CD4-positive, CD25-positive, alpha-beta regulatory T cell (primary cell): ENCODE data around the gene RAP1B. TPM values are rescaled to one million over a fixed set of nuclear protein-coding genes. Genes with fewer than 3 reads are reported as not detected.
"Not testable (repeated sequence)": the region's sequence is repeated elsewhere in the genome, so short reads cannot be mapped to it uniquely, and the experiment has no call there.

Experiments used
- ATAC-seq, 2 donors: fragments of 150-1000 bp; cut with Tn5 transposase; one replicate each; pipeline ENCODE4 v1.10.0; 2021; ENCODE audit warnings: low read depth in 2 of 2, moderate number of reproducible peaks in 2 of 2, moderate library complexity in 1 of 2
- DNase-seq, 3 donors: peaks; one replicate each; pipeline versions ENCODE4 v3.0.0 to v3.0.0-alpha.2; 2012 to 2022; ENCODE audit warnings: mixed read lengths in 1 of 3
- H3K27ac ChIP-seq: one replicate; pipeline ENCODE4 v1.7.0; 2013; ENCODE audit warnings: mild to moderate bottlenecking, low read length; ENCODE audit not compliant: insufficient read depth, poor library complexity, severe bottlenecking
- H3K27me3 ChIP-seq: one replicate; pipeline ENCODE4 v1.7.0; 2013; ENCODE audit warnings: low read length; ENCODE audit not compliant: control insufficient read depth, insufficient read depth
- H3K36me3 ChIP-seq: one replicate; pipeline ENCODE4 v1.7.0; 2013; ENCODE audit warnings: mild to moderate bottlenecking, low read length, moderate library complexity; ENCODE audit not compliant: control insufficient read depth, insufficient read depth
- H3K4me1 ChIP-seq: 2 replicates; pipeline ENCODE4 v1.7.0; 2013; ENCODE audit warnings: mild to moderate bottlenecking, low read length; ENCODE audit not compliant: insufficient read depth, control insufficient read depth, poor library complexity, severe bottlenecking
- H3K4me3 ChIP-seq: one replicate; pipeline ENCODE4 v1.7.0; 2013; ENCODE audit warnings: low read depth, mild to moderate bottlenecking, low read length, moderate library complexity
- H3K9me3 ChIP-seq, 2 experiments: 1 replicate in 1 of 2; 2 replicates in 1 of 2; pipeline ENCODE4 v1.7.0; 2013; ENCODE audit warnings: low read length in 2 of 2, mild to moderate bottlenecking in 1 of 2, moderate library complexity in 1 of 2; ENCODE audit not compliant: control insufficient read depth in 2 of 2
- H3K27ac Mint-ChIP-seq, 3 donors: one replicate each; pipeline ENCODE4 v1.8.0; 2020 to 2022; ENCODE audit warnings: mild to moderate bottlenecking in 3 of 3, mixed read lengths in 3 of 3, moderate library complexity in 2 of 3
- H3K27me3 Mint-ChIP-seq: one replicate; pipeline ENCODE4 v1.8.0; 2022; ENCODE audit warnings: mild to moderate bottlenecking, mixed read lengths
- H3K36me3 Mint-ChIP-seq: one replicate; pipeline ENCODE4 v1.8.0; 2020; ENCODE audit warnings: mixed read lengths
- H3K4me1 Mint-ChIP-seq, 4 donors: one replicate each; pipeline ENCODE4 v1.8.0; 2020 to 2022; ENCODE audit warnings: mixed read lengths in 4 of 4, mild to moderate bottlenecking in 1 of 4
- H3K4me3 Mint-ChIP-seq, 4 donors: one replicate each; pipeline ENCODE4 v1.8.0; 2020 to 2022; ENCODE audit warnings: mild to moderate bottlenecking in 4 of 4, mixed read lengths in 4 of 4, moderate library complexity in 3 of 4
- H3K9me3 Mint-ChIP-seq, 7 donors: one replicate each; pipeline ENCODE4 v1.8.0; 2020 to 2022; ENCODE audit warnings: mixed read lengths in 7 of 7, mild to moderate bottlenecking in 3 of 7, moderate library complexity in 2 of 7
- polyA plus RNA-seq, 4 donors: library from polyadenylated mRNA; unstranded; fragments of 300-500 nt; fragmentation: Illumina TruSeq; gene quantifications; one replicate each; pipeline ENCODE4 v1.2.3, GENCODE V29; 2021
- total RNA-seq: library from RNA; stranded (reverse); gene quantifications from one replicate; pipeline ENCODE4 v1.2.3, GENCODE V29; 2022

Gene RAP1B
- total and polyA plus RNA-seq, 5 donors from 2014 or later: 290 to 465 (median 405) TPM

DNA sequence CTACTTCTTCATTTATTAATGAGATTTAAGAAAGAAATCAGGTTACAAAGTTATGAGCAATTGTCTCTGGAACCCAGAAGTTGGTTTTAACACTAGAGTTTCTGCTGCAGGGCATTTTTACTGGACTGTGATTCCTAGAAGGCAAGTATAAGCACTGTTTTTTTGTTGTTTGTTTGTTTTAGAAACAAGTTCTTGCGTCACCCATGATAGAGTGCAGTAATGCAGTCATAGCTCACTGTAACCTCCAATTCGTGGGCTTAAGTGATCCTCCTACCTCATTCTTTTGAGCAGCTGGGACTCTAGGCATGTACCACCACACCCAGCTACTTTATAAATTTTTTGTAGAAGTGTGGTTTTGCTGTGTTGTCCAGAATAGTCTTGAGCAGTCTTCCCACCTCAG, 25.6 kb downstream of the RAP1B start:
- Mint-ChIP-seq H3K27me3 (no peaks in the 10 kb centered on the region), H3K27ac (peak overlapping the region in 1 of 3 donors; percentile 11), H3K36me3 (peaks cover 10% of the 10 kb centered on the region), H3K4me1 (peaks cover 56 to 95% (median 78%) of the 10 kb centered on the region in 4 donors), H3K9me3 (peaks cover 0 to 2% (median 0%) of the 10 kb centered on the region in 7 donors), H3K4me3 (peak overlapping the region in 3 of 4 donors; percentile 10 to 77 (median 31))
- Histone ChIP-seq H3K9me3 (no peaks in the 10 kb centered on the region), H3K4me1 (peaks cover 84% of the 10 kb centered on the region), H3K4me3 (no peak overlapping the region), H3K27ac (no peak overlapping the region), H3K36me3 (peaks cover 5% of the 10 kb centered on the region), H3K27me3 (no peaks in the 10 kb centered on the region)
- no peak for DNase-seq
- no peak for ATAC-seq

DNA sequence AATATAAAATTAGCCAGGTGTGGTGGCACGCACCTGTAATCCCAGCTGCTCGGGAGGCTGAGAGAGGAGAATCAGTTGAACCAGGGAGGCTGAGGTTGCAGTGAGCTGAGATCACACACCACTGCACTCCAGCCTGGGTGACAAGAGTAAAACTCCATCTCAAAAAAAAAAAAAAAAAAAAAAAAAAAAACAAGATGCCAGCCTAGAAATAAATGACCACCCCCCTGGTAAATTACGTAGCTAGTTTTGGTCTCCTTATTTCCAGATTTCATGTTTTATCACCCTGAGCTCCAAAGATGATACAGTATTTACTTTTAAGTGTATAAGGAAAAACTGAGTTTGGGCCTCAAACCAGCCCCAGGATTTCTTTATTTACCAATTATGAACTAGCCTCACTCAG, 26.7 kb downstream of the RAP1B start:
- peaks cover 81% of the 10 kb centered on the region for H3K4me1 ChIP-seq
- Mint-ChIP-seq H3K4me3 (peak overlapping the region; percentile 29 to 82 (median 54)), H3K27ac (peak overlapping the region in 1 of 3 donors; percentile 15), H3K4me1 (peaks cover 60 to 98% (median 81%) of the 10 kb centered on the region in 4 donors), H3K36me3 (peaks cover 14% of the 10 kb centered on the region)
- H3K27ac ChIP-seq: peak overlapping the region; percentile 37
- not testable (repeated sequence) for DNase-seq, H3K9me3 Mint-ChIP-seq, H3K27me3 Mint-ChIP-seq, ATAC-seq, H3K36me3 ChIP-seq, H3K9me3 ChIP-seq, H3K27me3 ChIP-seq
- H3K4me3 ChIP-seq: peak overlapping the region; percentile 49

DNA sequence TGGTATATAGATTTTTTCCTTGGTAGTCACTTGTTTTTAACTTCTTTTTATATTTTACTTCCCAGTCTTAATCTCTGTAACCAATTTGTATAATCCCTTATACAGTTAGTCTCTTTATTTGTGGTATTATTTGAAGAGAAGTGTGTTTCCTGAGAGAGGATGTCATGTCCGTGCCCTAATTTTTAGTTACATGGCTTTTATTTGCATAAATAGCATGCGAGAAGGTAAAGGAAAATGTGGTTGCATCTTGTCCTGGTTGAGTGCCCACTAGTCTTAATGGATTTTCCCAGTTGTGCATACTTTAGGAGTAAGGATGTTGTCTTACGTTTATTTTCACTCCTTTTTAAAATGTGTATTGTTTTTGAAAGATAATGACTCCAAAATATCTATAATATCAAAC, 27.5 kb downstream of the RAP1B start:
- H3K4me3 Mint-ChIP-seq: peak overlapping the region; percentile 30 to 82 (median 36)
- peaks cover 60 to 98% (median 79%) of the 10 kb centered on the region in 4 donors for H3K4me1 Mint-ChIP-seq

DNA sequence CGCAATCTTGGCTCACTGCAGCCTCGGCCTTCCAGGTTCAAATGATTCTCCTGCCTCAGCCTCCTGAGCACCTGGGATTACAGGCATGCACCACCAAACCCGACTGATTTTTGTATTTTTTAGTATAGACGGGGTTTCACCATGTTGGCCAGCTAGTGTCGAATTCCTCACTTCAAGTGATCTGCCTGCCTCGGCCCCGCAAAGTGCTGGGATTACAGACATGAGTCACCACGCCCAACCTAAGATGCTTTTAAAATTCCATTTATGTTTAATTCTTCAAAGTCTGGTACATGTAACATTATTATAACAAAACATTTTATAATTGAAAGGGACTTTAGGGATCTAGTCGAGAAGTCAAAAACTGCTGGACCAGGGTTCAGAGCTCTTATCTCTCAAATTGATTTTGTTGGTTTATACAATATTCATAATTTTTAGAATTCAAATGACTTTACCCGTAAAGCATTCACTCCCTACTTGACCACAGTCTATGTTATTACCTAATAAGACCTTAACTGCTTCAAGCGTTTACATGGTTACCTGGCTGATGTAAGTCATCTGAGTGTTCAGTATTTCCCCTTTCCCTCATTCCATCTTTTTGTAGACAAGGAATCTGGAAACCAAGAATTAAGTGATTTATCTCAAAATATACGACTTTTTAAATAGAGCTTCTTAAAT, 28.2 kb downstream of the RAP1B start:
- H3K36me3 ChIP-seq: peaks cover 7% of the 10 kb centered on the region
- Mint-ChIP-seq H3K27ac (peak overlapping the region in 2 of 3 donors; percentile 76 to 82), H3K27me3 (no peaks in the 10 kb centered on the region), H3K9me3 (peaks cover 0 to under 1% (median 0%) of the 10 kb centered on the region in 7 donors), H3K4me3 (peak overlapping the region; percentile 21 to 70 (median 52)), H3K36me3 (peaks cover 17% of the 10 kb centered on the region), H3K4me1 (peaks cover 62 to 94% (median 75%) of the 10 kb centered on the region in 4 donors)
- H3K4me3 ChIP-seq: peak overlapping the region; percentile 49
- H3K27ac ChIP-seq: peak overlapping the region; percentile 23
- H3K9me3 ChIP-seq: no peaks in the 10 kb centered on the region
- ATAC-seq: no peak
- DNase-seq: no peak
- H3K4me1 ChIP-seq: peaks cover 74% of the 10 kb centered on the region
- H3K27me3 ChIP-seq: no peaks in the 10 kb centered on the region

More for the DNA sequence above, 27.5 kb downstream of the RAP1B start:
- no peaks in the 10 kb centered on the region for H3K27me3 Mint-ChIP-seq
- peak overlapping the region in 1 of 3 donors; percentile 15 for H3K27ac Mint-ChIP-seq
- Histone ChIP-seq H3K27ac (peak overlapping the region; percentile 37), H3K4me3 (peak overlapping the region; percentile 49), H3K9me3 (no peaks in the 10 kb centered on the region), H3K4me1 (peaks cover 75% of the 10 kb centered on the region), H3K36me3 (peaks cover 7% of the 10 kb centered on the region), H3K27me3 (no peaks in the 10 kb centered on the region)
- ATAC-seq (no peak), DNase-seq (no peak)
- H3K36me3 Mint-ChIP-seq: peaks cover 18% of the 10 kb centered on the region
- H3K9me3 Mint-ChIP-seq: peaks cover 0 to 2% (median 0%) of the 10 kb centered on the region in 7 donors

DNA sequence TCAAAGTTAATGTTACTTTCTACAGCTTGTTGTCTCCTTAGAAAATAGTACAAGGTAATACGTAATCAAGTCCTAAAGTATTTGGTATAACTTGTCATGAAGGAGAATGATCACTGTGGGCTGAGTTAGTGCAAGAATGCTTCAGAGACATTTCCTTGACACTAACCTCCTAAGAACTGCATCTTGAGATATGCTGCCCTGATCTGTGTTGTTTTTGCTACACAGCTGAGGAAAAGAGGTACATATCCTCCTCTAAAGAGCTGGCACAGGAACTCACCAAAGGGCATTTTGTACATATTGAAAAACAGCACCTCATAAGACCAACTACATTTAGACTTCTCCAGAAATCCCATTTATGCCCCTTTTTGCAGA, 28.7 kb downstream of the RAP1B start:
- Histone ChIP-seq H3K4me3 (peak overlapping the region; percentile 49), H3K27ac (peak overlapping the region; percentile 23), H3K4me1 (peaks cover 68% of the 10 kb centered on the region), H3K36me3 (peaks cover 7% of the 10 kb centered on the region), H3K9me3 (no peaks in the 10 kb centered on the region), H3K27me3 (no peaks in the 10 kb centered on the region)
- Mint-ChIP-seq H3K9me3 (no peaks in the 10 kb centered on the region), H3K4me3 (peak overlapping the region; percentile 13 to 83 (median 53)), H3K4me1 (peaks cover 59 to 94% (median 74%) of the 10 kb centered on the region in 4 donors), H3K36me3 (peaks cover 19% of the 10 kb centered on the region), H3K27me3 (no peaks in the 10 kb centered on the region), H3K27ac (peak overlapping the region in 2 of 3 donors; percentile 76 to 82)
- DNase-seq (no peak), ATAC-seq (no peak)

DNA sequence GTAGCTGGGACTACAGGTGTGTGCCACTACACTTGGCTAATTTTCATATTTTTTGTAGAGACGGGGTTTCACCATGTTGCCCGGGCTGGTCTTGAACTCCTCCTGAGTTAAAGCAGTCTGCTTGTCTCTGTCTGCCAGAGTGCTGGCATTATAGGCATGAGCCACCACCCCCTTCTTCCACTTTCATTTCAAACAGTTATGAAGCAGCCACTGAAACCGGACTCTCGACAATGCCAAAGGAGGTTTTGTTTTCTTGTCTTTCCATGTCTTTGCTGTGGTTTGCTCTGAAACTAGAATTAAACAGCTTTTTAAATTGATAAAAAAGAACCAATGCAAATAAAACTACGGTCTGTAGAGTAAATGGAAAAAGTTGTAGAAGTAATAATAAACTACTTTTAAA, 30.4 kb downstream of the RAP1B start:
- Histone ChIP-seq H3K4me3 (peak overlapping the region; percentile 66), H3K27ac (peak overlapping the region; percentile 63), H3K36me3 (peaks cover 11% of the 10 kb centered on the region), H3K4me1 (peaks cover 71% of the 10 kb centered on the region), H3K9me3 (no peaks in the 10 kb centered on the region), H3K27me3 (no peaks in the 10 kb centered on the region)
- H3K9me3 Mint-ChIP-seq: no peaks in the 10 kb centered on the region
- H3K4me1 Mint-ChIP-seq: peaks cover 63 to 93% (median 75%) of the 10 kb centered on the region in 4 donors
- DNase-seq: peak in 2 of 3 donors; percentile 23 to 75
- H3K27ac Mint-ChIP-seq: peak overlapping the region; percentile 62 to 93 (median 86)
- peak overlapping the region; percentile 51 to 89 (median 77) for H3K4me3 Mint-ChIP-seq
- H3K36me3 Mint-ChIP-seq: peaks cover 21% of the 10 kb centered on the region
- H3K27me3 Mint-ChIP-seq: no peaks in the 10 kb centered on the region
- peak; percentile 58 to 73 for ATAC-seq

DNA sequence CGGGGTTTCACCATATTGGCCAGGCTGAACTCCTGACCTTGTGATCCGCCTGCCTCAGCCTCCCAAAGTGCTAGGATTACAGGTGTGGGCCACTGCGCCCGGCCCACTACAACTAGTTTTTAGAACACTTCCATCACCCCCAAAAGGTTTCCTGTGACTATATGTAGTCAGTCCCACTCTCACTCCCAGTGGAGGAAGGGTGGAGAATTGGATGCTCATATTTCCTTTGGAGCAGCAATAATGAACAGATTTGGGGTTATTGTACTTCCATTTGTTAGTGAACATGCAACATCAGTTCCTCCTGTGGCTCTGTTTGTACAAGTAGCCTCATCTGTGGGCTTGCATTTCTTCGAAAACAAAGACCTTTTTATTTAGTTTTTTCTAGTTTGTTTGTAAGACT, 35.8 kb downstream of the RAP1B start:
- DNase-seq: no peak
- Histone ChIP-seq H3K9me3 (no peaks in the 10 kb centered on the region), H3K36me3 (peaks cover 32% of the 10 kb centered on the region), H3K27ac (no peak overlapping the region), H3K27me3 (no peaks in the 10 kb centered on the region), H3K4me1 (peaks cover 36% of the 10 kb centered on the region), H3K4me3 (no peak overlapping the region)
- no peak for ATAC-seq
- peak overlapping the region in 2 of 4 donors; percentile 10 to 48 for H3K4me3 Mint-ChIP-seq
- peak overlapping the region; percentile 53 to 75 (median 54) for H3K27ac Mint-ChIP-seq
- H3K36me3 Mint-ChIP-seq: peaks cover 24% of the 10 kb centered on the region
- no peaks in the 10 kb centered on the region for H3K9me3 Mint-ChIP-seq
- H3K27me3 Mint-ChIP-seq: no peaks in the 10 kb centered on the region
- peaks cover 49 to 79% (median 65%) of the 10 kb centered on the region in 4 donors for H3K4me1 Mint-ChIP-seq
